DND-41 (cell line): ENCODE results near the gene FAM120AOS.

Source experiments
- ATAC-seq: fragments of 200-7000 bp; cut with Tn5 transposase; 3 replicates; pipeline ENCODE4 v1.9.1; 2021; ENCODE audit warnings: low read depth; ENCODE audit not compliant: insufficient read depth
- DNase-seq: peaks from one replicate; pipeline ENCODE4 v3.0.0-alpha.2; 2020
- H2AFZ ChIP-seq: 2 replicates; pipeline ENCODE4 v1.6.0; 2012; ENCODE audit warnings: low read depth, low read length
- H3K27ac ChIP-seq: 2 replicates; pipeline ENCODE4 v1.5.1; 2012; ENCODE audit warnings: low read length, inconsistent platforms
- H3K27me3 ChIP-seq: fragments of 200-600 bp; sonication (generic); 2 replicates; pipeline ENCODE4 v1.6.0; 2012; ENCODE audit warnings: low read length, mild to moderate bottlenecking, inconsistent platforms; ENCODE audit not compliant: insufficient read depth, poor library complexity
- H3K36me3 ChIP-seq: 2 replicates; pipeline ENCODE4 v1.5.1; 2012; ENCODE audit warnings: low read length, inconsistent platforms; ENCODE audit not compliant: insufficient read depth
- H3K4me1 ChIP-seq: 2 replicates; pipeline ENCODE4 v1.5.1; 2012; ENCODE audit warnings: mild to moderate bottlenecking, low read length; ENCODE audit not compliant: insufficient read depth
- H3K4me2 ChIP-seq: 2 replicates; pipeline ENCODE4 v1.6.0; 2012; ENCODE audit warnings: mild to moderate bottlenecking, moderate library complexity, low read length, inconsistent platforms; ENCODE audit not compliant: insufficient read depth
- H3K4me3 ChIP-seq, 2 experiments: fragments of 200-600 bp in 1 of 2; shearing (Covaris generic) in 1 of 2; 2 replicates each; pipeline ENCODE4 v1.5.1; 2012 to 2016; ENCODE audit warnings: inconsistent platforms in 2 of 2, low read length in 2 of 2, mild to moderate bottlenecking in 2 of 2, low read depth in 1 of 2, moderate library complexity in 1 of 2
- H3K79me2 ChIP-seq: 2 replicates; pipeline ENCODE4 v1.6.0; 2012; ENCODE audit warnings: low read length, inconsistent platforms; ENCODE audit not compliant: insufficient read depth
- H3K9ac ChIP-seq: 2 replicates; pipeline ENCODE4 v1.6.0; 2012; ENCODE audit warnings: low read depth, mild to moderate bottlenecking, inconsistent platforms, low read length, moderate library complexity
- H3K9me3 ChIP-seq: 2 replicates; pipeline ENCODE4 v1.5.1; 2012; ENCODE audit warnings: low read length, moderate library complexity, mild to moderate bottlenecking, inconsistent platforms; ENCODE audit not compliant: insufficient read depth, severe bottlenecking
- H4K20me1 ChIP-seq: 2 replicates; pipeline ENCODE4 v1.6.0; 2012; ENCODE audit warnings: low read length; ENCODE audit not compliant: insufficient read depth
- CTCF ChIP-seq: IDR thresholded peaks from 2 replicates; pipeline ENCODE4 v1.5.1; 2012; ENCODE audit warnings: borderline replicate concordance, low read length, moderate library complexity, mild to moderate bottlenecking; ENCODE audit not compliant: poor library complexity, severe bottlenecking; ENCODE audit errors: extremely low read depth
- EZH2 ChIP-seq: IDR thresholded peaks from 3 replicates; pipeline ENCODE4 v1.6.1; 2012; ENCODE audit warnings: borderline replicate concordance, low read depth, mild to moderate bottlenecking, moderate library complexity, low read length, inconsistent platforms; ENCODE audit not compliant: severe bottlenecking

Gene FAM120AOS

GRCh38 chr9:93415176-93415690 is 38.1 kb downstream of the FAM120AOS start:
- Histone ChIP-seq H3K79me2 (no peaks in the 10 kb centered on the region), H3K4me2 (no peak overlapping the region), H3K27me3 (no peaks in the 10 kb centered on the region), H3K9me3 (peaks cover 3% of the 10 kb centered on the region), H3K36me3 (no peaks in the 10 kb centered on the region), H2AFZ (no peak overlapping the region), H3K4me1 (no peaks in the 10 kb centered on the region), H4K20me1 (no peaks in the 10 kb centered on the region), H3K9ac (no peak overlapping the region), H3K27ac (no peak overlapping the region), H3K4me3 (no peak overlapping the region)
- ATAC-seq (no peak), DNase-seq (no peak)
- no peak for TF ChIP-seq EZH2
- no peak for TF ChIP-seq CTCF

- ATAC-seq = no peak
Observed at GRCh38 chr9:93413530-93413929, 39.9 kb downstream of the FAM120AOS start.

GRCh38 chr9:93406371-93406770 is 47.0 kb downstream of the FAM120AOS start:
- Histone ChIP-seq H3K79me2 (no peaks in the 10 kb centered on the region), H3K4me2 (no peak overlapping the region), H3K9ac (no peak overlapping the region), H3K4me1 (no peaks in the 10 kb centered on the region), H2AFZ (no peak overlapping the region), H3K27me3 (no peaks in the 10 kb centered on the region), H3K9me3 (no peaks in the 10 kb centered on the region), H3K4me3 (no peak overlapping the region), H3K27ac (no peak overlapping the region), H3K36me3 (no peaks in the 10 kb centered on the region), H4K20me1 (no peaks in the 10 kb centered on the region)
- DNase-seq (no peak), ATAC-seq (no peak)
- TF ChIP-seq CTCF = no peak

More at GRCh38 chr9:93413530-93413929, 39.9 kb downstream of the FAM120AOS start:
- H3K4me1 ChIP-seq = no peaks in the 10 kb centered on the region
- H3K9me3 ChIP-seq = peaks cover 3% of the 10 kb centered on the region
- TF ChIP-seq EZH2 = no peak
- no peak for TF ChIP-seq CTCF
- no peak overlapping the region for H2AFZ ChIP-seq
- no peak for DNase-seq
- H3K9ac ChIP-seq = no peak overlapping the region
- H3K27ac ChIP-seq = no peak overlapping the region
- H3K36me3 ChIP-seq = no peaks in the 10 kb centered on the region
- H3K4me3 ChIP-seq = no peak overlapping the region
- no peak overlapping the region for H3K4me2 ChIP-seq
- H3K79me2 ChIP-seq = no peaks in the 10 kb centered on the region
- no peaks in the 10 kb centered on the region for H3K27me3 ChIP-seq
- no peaks in the 10 kb centered on the region for H4K20me1 ChIP-seq

GRCh38 chr9:93398471-93398870 is 54.9 kb downstream of the FAM120AOS start:
- Histone ChIP-seq H3K27me3 (peaks cover 6% of the 10 kb centered on the region), H3K27ac (no peak overlapping the region), H3K4me1 (no peaks in the 10 kb centered on the region), H3K79me2 (no peaks in the 10 kb centered on the region), H3K36me3 (no peaks in the 10 kb centered on the region), H3K4me3 (no peak overlapping the region), H4K20me1 (no peaks in the 10 kb centered on the region), H3K9me3 (no peaks in the 10 kb centered on the region), H3K4me2 (no peak overlapping the region), H2AFZ (no peak overlapping the region), H3K9ac (no peak overlapping the region)
- TF ChIP-seq EZH2 (no peak), CTCF (no peak)
- DNase-seq (no peak), ATAC-seq (no peak)
